Measurements from ENCODE around the gene GFRAL. TPM values are rescaled to one million over a fixed set of nuclear protein-coding genes. Genes with fewer than 3 reads are reported as not detected.
"Not testable (repeated sequence)": the region's sequence is repeated elsewhere in the genome, so short reads cannot be mapped to it uniquely, and the experiment has no call there.

Gene GFRAL
- total RNA-seq, 1 donor from 2014 or later, result not detected

DNA sequence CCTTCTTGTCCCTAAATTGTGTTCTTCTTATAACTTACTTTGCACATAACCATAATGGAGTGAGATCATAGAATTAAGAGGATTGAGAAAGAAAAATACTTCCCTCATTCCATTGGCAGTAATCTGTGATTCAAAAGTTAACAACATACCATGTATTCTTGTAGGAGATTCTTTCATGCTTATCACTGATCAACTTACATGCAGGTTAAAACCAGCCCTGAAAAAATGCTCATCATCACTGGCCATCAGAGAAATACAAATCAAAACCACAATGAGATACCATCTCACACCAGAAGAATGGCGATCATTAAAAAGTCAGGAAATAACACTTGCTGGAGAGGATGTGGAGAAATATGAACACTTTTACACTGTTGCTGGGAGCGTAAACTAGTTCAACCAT, 36.5 kb upstream of the GFRAL start:
- H3K4me1 Mint-ChIP-seq, result no peaks in the 10 kb centered on the region
- H3K27me3 Mint-ChIP-seq (ENCODE audit: low read depth), result no peaks in the 10 kb centered on the region
- peaks cover 3% of the 10 kb centered on the region for H3K9me3 Mint-ChIP-seq
- no peak overlapping the region for H3K4me3 Mint-ChIP-seq
- TF ChIP-seq, protein P1, sequence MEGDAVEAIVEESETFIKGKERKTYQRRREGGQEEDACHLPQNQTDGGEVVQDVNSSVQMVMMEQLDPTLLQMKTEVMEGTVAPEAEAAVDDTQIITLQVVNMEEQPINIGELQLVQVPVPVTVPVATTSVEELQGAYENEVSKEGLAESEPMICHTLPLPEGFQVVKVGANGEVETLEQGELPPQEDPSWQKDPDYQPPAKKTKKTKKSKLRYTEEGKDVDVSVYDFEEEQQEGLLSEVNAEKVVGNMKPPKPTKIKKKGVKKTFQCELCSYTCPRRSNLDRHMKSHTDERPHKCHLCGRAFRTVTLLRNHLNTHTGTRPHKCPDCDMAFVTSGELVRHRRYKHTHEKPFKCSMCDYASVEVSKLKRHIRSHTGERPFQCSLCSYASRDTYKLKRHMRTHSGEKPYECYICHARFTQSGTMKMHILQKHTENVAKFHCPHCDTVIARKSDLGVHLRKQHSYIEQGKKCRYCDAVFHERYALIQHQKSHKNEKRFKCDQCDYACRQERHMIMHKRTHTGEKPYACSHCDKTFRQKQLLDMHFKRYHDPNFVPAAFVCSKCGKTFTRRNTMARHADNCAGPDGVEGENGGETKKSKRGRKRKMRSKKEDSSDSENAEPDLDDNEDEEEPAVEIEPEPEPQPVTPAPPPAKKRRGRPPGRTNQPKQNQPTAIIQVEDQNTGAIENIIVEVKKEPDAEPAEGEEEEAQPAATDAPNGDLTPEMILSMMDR (IDR thresholded peaks at IDR 0.05; ENCODE audit: unreplicated experiment), result no peak
- no peak overlapping the region for H3K27ac Mint-ChIP-seq
- no peak for DNase-seq (ENCODE audit: low spot score in 2 of 2, unreplicated experiment in 2 of 2)
- H3K36me3 Mint-ChIP-seq, result no peaks in the 10 kb centered on the region

DNA sequence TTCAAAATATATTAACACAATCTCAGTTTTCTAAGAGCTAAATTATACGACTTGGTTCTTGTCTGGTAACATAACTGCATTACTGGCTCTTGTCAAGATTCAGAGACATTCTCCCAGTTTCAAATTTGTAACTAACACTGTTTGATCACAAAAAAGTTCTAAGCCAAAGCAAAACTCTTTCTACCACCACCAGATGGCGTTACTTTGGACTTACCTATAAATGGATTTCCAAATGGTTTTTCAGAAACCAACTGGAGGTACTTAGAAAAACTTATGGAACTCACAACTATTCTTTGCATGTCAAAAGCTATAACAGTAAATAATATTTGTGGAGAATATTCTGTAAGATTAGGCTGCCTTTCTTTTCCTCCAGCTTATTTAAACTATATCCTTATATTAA, 34.2 kb upstream of the GFRAL start:
- DNase-seq (ENCODE audit: low spot score in 2 of 2, unreplicated experiment in 2 of 2), result no peak
- H3K36me3 Mint-ChIP-seq, result no peaks in the 10 kb centered on the region
- TF ChIP-seq, protein P1 (IDR thresholded peaks at IDR 0.05; ENCODE audit: unreplicated experiment), result no peak
- H3K9me3 Mint-ChIP-seq, result peaks cover 11% of the 10 kb centered on the region
- no peaks in the 10 kb centered on the region for H3K27me3 Mint-ChIP-seq (ENCODE audit: low read depth)
- H3K4me3 Mint-ChIP-seq, result no peak overlapping the region
- H3K4me1 Mint-ChIP-seq, result no peaks in the 10 kb centered on the region
- no peak overlapping the region for H3K27ac Mint-ChIP-seq

DNA sequence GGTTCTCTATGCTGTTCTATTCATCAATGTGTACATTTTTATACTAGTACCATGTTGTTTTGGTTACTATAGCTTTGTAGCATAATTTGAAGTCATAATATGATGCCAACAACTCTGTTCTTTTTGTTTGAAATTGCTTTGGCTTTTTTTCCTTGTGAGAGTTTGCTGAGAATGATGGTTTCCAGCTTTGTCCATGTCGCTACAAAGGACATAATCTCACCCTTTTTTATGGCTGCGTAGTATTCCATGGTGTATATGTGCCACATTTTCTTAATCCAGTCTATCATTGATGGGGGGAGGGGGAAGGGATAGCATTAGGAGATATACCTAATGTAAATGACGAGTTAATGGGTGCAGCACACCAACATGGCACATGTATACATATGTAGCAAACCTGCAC, 30.1 kb upstream of the GFRAL start:
- H3K4me1 Mint-ChIP-seq; H3K36me3 Mint-ChIP-seq; H3K27me3 Mint-ChIP-seq (ENCODE audit: low read depth); DNase-seq (ENCODE audit: low spot score in 2 of 2, unreplicated experiment in 2 of 2); H3K27ac Mint-ChIP-seq; H3K4me3 Mint-ChIP-seq: not testable (repeated sequence)
- H3K9me3 Mint-ChIP-seq, result peaks cover 10% of the 10 kb centered on the region

DNA sequence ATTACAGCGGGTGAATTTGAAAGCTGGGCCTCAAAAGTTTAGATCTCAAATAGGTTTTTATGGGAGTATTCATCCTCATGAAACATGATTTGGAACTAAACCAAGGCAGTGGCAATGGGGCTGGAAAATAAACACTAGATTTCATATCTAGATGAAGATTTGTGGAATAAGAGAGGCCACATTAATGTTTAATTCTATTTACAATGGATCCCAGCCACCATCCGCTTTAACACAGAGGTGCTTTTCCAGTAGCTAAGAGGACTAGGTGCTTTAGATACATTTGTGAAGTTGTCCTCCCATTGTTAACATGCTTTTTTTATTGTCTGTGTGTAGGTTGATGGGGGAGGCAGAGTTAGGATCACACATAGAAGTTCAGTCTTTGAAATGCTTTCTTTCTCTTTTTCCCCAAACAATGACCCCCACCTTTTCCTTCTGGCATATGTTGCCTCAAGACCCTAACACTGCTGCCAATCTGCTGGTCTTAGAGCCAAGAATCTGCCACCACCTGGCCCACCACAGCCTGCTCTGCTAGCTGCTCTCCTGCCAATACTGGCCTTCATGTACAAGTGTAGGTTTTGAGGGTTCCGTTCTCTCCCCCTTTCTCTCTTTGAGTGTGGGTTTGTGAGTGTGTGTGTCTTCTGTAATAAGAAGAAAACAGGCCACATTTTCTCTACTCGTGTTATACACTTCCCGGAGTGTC, 27.8 kb upstream of the GFRAL start:
- no peaks in the 10 kb centered on the region for H3K4me1 Mint-ChIP-seq
- no peaks in the 10 kb centered on the region for H3K36me3 Mint-ChIP-seq
- no peak for DNase-seq (ENCODE audit: low spot score in 2 of 2, unreplicated experiment in 2 of 2)
- H3K4me3 Mint-ChIP-seq, result no peak overlapping the region
- H3K27ac Mint-ChIP-seq, result no peak overlapping the region
- peaks cover 3% of the 10 kb centered on the region for H3K27me3 Mint-ChIP-seq (ENCODE audit: low read depth)
- TF ChIP-seq, protein P1 (IDR thresholded peaks at IDR 0.05; ENCODE audit: unreplicated experiment), result no peak
- peaks cover 8% of the 10 kb centered on the region for H3K9me3 Mint-ChIP-seq

DNA sequence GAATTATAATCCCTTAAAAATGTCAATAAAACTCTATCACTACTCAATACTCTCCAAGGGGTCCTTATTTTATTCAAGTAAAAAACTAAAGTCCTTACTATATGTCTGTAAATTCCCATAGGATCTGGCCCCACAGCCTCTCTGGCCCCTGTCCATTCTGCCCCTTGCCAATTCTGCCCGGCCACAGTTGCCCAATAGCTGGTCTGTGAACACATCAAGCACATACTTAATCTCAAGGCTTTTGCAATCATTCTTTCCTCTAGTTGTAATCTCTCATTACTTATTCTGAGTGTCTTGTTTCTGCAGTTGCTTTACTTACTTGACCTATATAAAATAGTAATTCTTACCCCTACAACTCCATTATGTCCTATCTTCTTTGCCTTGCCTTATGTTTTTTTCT, 22.5 kb upstream of the GFRAL start:
- H3K27me3 Mint-ChIP-seq (ENCODE audit: low read depth), result peaks cover 3% of the 10 kb centered on the region
- H3K27ac Mint-ChIP-seq, result no peak overlapping the region

DNA sequence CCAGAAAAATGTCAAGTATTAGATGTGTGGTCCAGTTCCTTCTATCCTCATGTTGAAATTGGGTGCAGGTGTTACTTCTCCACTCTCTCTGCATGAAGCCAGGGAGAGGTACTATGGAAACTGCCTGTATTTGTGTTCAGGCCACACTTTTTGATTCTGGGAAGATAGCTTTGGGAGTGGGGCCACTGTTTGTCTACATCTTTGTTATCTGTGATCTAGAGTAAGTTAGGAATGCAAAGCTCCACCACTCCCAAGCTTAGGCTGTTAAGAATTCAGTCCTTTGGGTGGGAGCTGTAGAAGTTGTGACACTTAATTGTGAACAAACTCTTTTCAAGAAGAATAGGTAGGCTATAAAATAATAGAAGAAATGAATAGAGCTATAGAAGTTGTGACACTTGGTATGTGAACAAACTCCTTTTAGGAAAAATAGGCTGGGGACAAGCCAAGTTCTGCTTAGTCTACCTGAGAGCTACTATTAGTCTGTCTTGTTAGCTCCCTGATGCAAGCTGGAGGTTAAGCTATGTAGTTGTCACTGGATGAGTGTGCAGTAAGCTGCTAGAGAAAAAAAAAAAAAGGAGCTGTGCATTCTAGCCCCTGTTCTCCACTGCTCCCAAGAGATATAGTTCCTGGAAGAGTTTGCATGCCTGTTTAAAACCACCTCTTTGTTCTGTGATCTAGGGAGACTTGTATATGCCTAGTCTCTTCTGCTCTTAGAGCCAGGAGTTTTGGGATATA, 7.1 kb upstream of the GFRAL start:
- no peaks in the 10 kb centered on the region for H3K27me3 Mint-ChIP-seq (ENCODE audit: low read depth)
- H3K36me3 Mint-ChIP-seq, result no peaks in the 10 kb centered on the region
- no peak overlapping the region for H3K4me3 Mint-ChIP-seq
- no peak for DNase-seq (ENCODE audit: low spot score in 2 of 2, unreplicated experiment in 2 of 2)
- peaks cover 11% of the 10 kb centered on the region for H3K4me1 Mint-ChIP-seq
- H3K27ac Mint-ChIP-seq, result no peak overlapping the region
- TF ChIP-seq, protein P1 (IDR thresholded peaks at IDR 0.05; ENCODE audit: unreplicated experiment), result no peak
- peaks cover 24% of the 10 kb centered on the region for H3K9me3 Mint-ChIP-seq

More for the DNA sequence above, 22.5 kb upstream of the GFRAL start:
- no peak overlapping the region for H3K4me3 Mint-ChIP-seq
- TF ChIP-seq, protein P1 (IDR thresholded peaks at IDR 0.05; ENCODE audit: unreplicated experiment), result no peak
- H3K4me1 Mint-ChIP-seq, result no peaks in the 10 kb centered on the region
- no peaks in the 10 kb centered on the region for H3K36me3 Mint-ChIP-seq
- no peaks in the 10 kb centered on the region for H3K9me3 Mint-ChIP-seq
- no peak for DNase-seq (ENCODE audit: low spot score in 2 of 2, unreplicated experiment in 2 of 2)

Measured in mesothelial cell of epicardium (in vitro differentiated cells).